WTC11 (cell line): ENCODE results near the gene KIF4B. TPM values are rescaled to one million over a fixed set of nuclear protein-coding genes. Genes with fewer than 3 reads are reported as not detected.
A peak's percentile ranks its signal among the peaks of the same experiment; 100 is the strongest.
"Not testable (repeated sequence)": the region's sequence is repeated elsewhere in the genome, so short reads cannot be mapped to it uniquely, and the experiment has no call there.

Experiments used
- ATAC-seq: fragments of 200-7000 bp; cut with Tn5 transposase; 2 replicates; pipeline ENCODE4 v1.10.0; 2021; ENCODE audit warnings: mild to moderate bottlenecking, moderate library complexity
- CTCF ChIA-PET: fragments of 300-600 bp; sonication (Branson Sonifier 250); formaldehyde crosslinking; loops from one replicate; lab custom pipeline; 2021; ENCODE audit warnings: antibody characterized with exemption; lab: Charles Lee
- POLR2A ChIA-PET: fragments of 350-600 bp; sonication (Branson Sonifier 250); formaldehyde crosslinking; loops from one replicate; lab custom pipeline; 2021; ENCODE audit warnings: antibody characterized with exemption; lab: Charles Lee
- DNase-seq: peaks from one replicate; pipeline ENCODE4 v3.0.0; 2021; ENCODE audit warnings: low spot score
- H3K27ac Mint-ChIP-seq: 2 replicates; pipeline ENCODE4 v1.8.0; 2021; ENCODE audit warnings: mixed read lengths
- H3K27me3 Mint-ChIP-seq: 2 replicates; pipeline ENCODE4 v1.8.0; 2021; ENCODE audit warnings: low read depth, mild to moderate bottlenecking, moderate library complexity, mixed read lengths
- H3K36me3 Mint-ChIP-seq: 2 replicates; pipeline ENCODE4 v1.8.0; 2021; ENCODE audit warnings: mixed read lengths
- H3K4me1 Mint-ChIP-seq: 2 replicates; pipeline ENCODE4 v1.8.0; 2022; ENCODE audit warnings: mixed read lengths
- H3K4me3 Mint-ChIP-seq: 2 replicates; pipeline ENCODE4 v1.8.0; 2021; ENCODE audit warnings: mild to moderate bottlenecking, moderate library complexity, mixed read lengths
- H3K9me3 Mint-ChIP-seq: 2 replicates; pipeline ENCODE4 v1.8.0; 2021; ENCODE audit warnings: mixed read lengths
- E2F5 ChIP-seq: sonication (generic); formaldehyde crosslinking; IDR thresholded peaks from 2 replicates; pipeline ENCODE4 v1.8.1; 2022; ENCODE audit warnings: mild to moderate bottlenecking, moderate library complexity, missing genetic modification reagents
- ERG ChIP-seq: fragments of 250-450 bp; sonication (Bioruptor Pico); IDR thresholded peaks from 2 replicates; pipeline ENCODE4 v1.8.0; 2021; ENCODE audit warnings: mild to moderate bottlenecking
- ESRRA ChIP-seq: sonication (generic); formaldehyde crosslinking; IDR thresholded peaks from 2 replicates; pipeline ENCODE4 v1.8.1; 2022; ENCODE audit warnings: mild to moderate bottlenecking, missing genetic modification reagents, borderline replicate concordance
- HMGA2 ChIP-seq: fragments of 250-450 bp; sonication (Bioruptor Pico); IDR thresholded peaks from 2 replicates; pipeline ENCODE4 v1.4.0; 2021; ENCODE audit warnings: mild to moderate bottlenecking, moderate library complexity
- NFYB ChIP-seq: sonication (generic); formaldehyde crosslinking; conservative IDR thresholded peaks from 2 replicates; pipeline ENCODE4 v1.8.0; 2022; ENCODE audit warnings: low read depth, missing genetic modification reagents
- PREB ChIP-seq: sonication (generic); formaldehyde crosslinking; IDR thresholded peaks from 2 replicates; pipeline ENCODE4 v1.8.1; 2022; ENCODE audit warnings: mild to moderate bottlenecking, missing genetic modification reagents, moderate library complexity, borderline replicate concordance
- RELA ChIP-seq: sonication (generic); formaldehyde crosslinking; IDR thresholded peaks from 2 replicates; pipeline ENCODE4 v1.8.1; 2022; ENCODE audit warnings: missing genetic modification reagents, mild to moderate bottlenecking, borderline replicate concordance
- total RNA-seq: library from RNA; stranded (reverse); gene quantifications from 3 replicates; pipeline ENCODE4 v1.2.3, GENCODE V29; 2021
- TF ChIP-seq, protein P1 (sequence below): fragments of 200-600 bp; IDR thresholded peaks from 2 replicates; pipeline ENCODE4 v1.8.0; 2022; ENCODE audit warnings: antibody characterized with exemption
- TF ChIP-seq, protein P2 (sequence below): sonication (generic); formaldehyde crosslinking; IDR thresholded peaks from 2 replicates; pipeline ENCODE4 v1.8.1; 2023; ENCODE audit warnings: mild to moderate bottlenecking, missing genetic modification reagents, moderate library complexity
- TF ChIP-seq, protein P3 (sequence below): sonication (generic); formaldehyde crosslinking; IDR thresholded peaks from 2 replicates; pipeline ENCODE4 v1.8.1; 2023; ENCODE audit warnings: mild to moderate bottlenecking, missing genetic modification reagents

KIF4B gene
- total RNA-seq, 1 experiment from 2014 or later = 0.09 TPM

GRCh38 chr5:154972476-154973080, 41.0 kb upstream of the KIF4B start:
- no peaks in the 10 kb centered on the region for H3K27me3 Mint-ChIP-seq
- H3K4me3 Mint-ChIP-seq = no peak overlapping the region

DNA sequence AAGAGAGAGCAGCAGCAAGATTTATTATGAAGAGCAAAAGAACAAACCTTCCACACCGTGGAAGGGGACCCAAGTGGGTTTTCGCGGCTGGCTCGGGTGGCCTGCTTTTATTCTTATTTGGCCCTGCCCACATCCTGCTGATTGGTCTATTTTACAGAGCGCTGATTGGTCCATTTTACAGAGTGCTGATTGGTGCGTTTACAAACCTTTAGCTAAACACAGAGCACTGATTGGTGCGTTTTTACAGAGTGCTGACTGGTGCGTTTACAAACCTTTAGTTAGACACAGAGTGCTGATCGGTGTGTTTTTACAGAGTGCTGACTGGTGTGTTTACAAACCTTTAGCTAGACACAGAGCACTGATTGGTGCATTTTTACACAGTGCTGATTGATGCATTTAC, 37.5 kb upstream of the KIF4B start:
- Mint-ChIP-seq H3K36me3 (peaks cover 15% of the 10 kb centered on the region), H3K9me3 (peaks cover 16% of the 10 kb centered on the region)
- H3K4me3 Mint-ChIP-seq, H3K4me1 Mint-ChIP-seq, H3K27ac Mint-ChIP-seq, ATAC-seq, POLR2A ChIA-PET, H3K27me3 Mint-ChIP-seq, DNase-seq: not testable (repeated sequence)
- CTCF ChIA-PET = interaction anchor here (1.3 kb wide), 1 partner anchor 28 kb away, joined by 5 read pairs; no protein-coding TSS in a partner anchor
- peak; percentile 47 for TF ChIP-seq NFYB (CRISPR knock-in tag)

More at GRCh38 chr5:154972476-154973080, 41.0 kb upstream of the KIF4B start:
- DNase-seq (peak; percentile 32), ATAC-seq (peak; percentile 75)
- H3K4me1 Mint-ChIP-seq = no peaks in the 10 kb centered on the region
- CTCF ChIA-PET = interaction anchor here (0.5 to 3.6 kb wide), 26 partner anchors 12 to 402 kb away, joined by 3 to 63 read pairs (median 4); partner anchors contain the start of gene GEMIN5
- peaks cover 15% of the 10 kb centered on the region for H3K36me3 Mint-ChIP-seq
- TF ChIP-seq, protein P1, sequence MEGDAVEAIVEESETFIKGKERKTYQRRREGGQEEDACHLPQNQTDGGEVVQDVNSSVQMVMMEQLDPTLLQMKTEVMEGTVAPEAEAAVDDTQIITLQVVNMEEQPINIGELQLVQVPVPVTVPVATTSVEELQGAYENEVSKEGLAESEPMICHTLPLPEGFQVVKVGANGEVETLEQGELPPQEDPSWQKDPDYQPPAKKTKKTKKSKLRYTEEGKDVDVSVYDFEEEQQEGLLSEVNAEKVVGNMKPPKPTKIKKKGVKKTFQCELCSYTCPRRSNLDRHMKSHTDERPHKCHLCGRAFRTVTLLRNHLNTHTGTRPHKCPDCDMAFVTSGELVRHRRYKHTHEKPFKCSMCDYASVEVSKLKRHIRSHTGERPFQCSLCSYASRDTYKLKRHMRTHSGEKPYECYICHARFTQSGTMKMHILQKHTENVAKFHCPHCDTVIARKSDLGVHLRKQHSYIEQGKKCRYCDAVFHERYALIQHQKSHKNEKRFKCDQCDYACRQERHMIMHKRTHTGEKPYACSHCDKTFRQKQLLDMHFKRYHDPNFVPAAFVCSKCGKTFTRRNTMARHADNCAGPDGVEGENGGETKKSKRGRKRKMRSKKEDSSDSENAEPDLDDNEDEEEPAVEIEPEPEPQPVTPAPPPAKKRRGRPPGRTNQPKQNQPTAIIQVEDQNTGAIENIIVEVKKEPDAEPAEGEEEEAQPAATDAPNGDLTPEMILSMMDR = peak; percentile 34; the same call in 1 of the 2 replicates
- TF ChIP-seq ESRRA (CRISPR knock-in tag) = no peak
- POLR2A ChIA-PET = no interaction called here
- H3K27ac Mint-ChIP-seq = no peak overlapping the region
- peaks cover 15% of the 10 kb centered on the region for H3K9me3 Mint-ChIP-seq

DNA sequence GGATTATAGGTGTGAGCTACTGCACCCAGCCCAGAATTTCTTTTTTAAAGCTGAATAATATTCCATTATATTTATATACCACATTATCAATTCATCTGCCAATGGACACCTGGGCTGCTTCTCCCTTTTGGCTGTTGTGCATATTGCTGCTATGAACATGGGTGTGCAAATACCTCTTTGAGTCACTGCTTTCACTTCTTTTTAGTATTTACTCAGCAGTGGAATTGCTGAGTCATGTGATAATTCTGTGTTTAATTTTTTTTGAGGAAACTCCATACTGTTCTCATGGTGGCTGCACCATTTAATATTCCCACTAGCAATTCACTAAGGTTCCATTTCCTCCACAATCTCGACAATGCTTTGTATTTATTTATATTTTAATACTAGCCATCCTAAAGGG, 36.1 kb upstream of the KIF4B start:
- TF ChIP-seq E2F5 (no peak), HMGA2 (CRISPR knock-in tag) (no peak), PREB (CRISPR knock-in tag) (no peak), ERG (no peak), RELA (CRISPR knock-in tag) (no peak)
- TF ChIP-seq, protein P2, sequence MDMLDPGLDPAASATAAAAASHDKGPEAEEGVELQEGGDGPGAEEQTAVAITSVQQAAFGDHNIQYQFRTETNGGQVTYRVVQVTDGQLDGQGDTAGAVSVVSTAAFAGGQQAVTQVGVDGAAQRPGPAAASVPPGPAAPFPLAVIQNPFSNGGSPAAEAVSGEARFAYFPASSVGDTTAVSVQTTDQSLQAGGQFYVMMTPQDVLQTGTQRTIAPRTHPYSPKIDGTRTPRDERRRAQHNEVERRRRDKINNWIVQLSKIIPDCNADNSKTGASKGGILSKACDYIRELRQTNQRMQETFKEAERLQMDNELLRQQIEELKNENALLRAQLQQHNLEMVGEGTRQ = no peak
- TF ChIP-seq, protein P3, sequence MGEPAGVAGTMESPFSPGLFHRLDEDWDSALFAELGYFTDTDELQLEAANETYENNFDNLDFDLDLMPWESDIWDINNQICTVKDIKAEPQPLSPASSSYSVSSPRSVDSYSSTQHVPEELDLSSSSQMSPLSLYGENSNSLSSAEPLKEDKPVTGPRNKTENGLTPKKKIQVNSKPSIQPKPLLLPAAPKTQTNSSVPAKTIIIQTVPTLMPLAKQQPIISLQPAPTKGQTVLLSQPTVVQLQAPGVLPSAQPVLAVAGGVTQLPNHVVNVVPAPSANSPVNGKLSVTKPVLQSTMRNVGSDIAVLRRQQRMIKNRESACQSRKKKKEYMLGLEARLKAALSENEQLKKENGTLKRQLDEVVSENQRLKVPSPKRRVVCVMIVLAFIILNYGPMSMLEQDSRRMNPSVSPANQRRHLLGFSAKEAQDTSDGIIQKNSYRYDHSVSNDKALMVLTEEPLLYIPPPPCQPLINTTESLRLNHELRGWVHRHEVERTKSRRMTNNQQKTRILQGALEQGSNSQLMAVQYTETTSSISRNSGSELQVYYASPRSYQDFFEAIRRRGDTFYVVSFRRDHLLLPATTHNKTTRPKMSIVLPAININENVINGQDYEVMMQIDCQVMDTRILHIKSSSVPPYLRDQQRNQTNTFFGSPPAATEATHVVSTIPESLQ (CRISPR knock-in tag) = no peak
- POLR2A ChIA-PET = no interaction called here
- peaks cover 23% of the 10 kb centered on the region for H3K9me3 Mint-ChIP-seq
- no peaks in the 10 kb centered on the region for H3K4me1 Mint-ChIP-seq
- ATAC-seq = no peak
- H3K4me3 Mint-ChIP-seq = no peak overlapping the region
- no peak for DNase-seq
- no peaks in the 10 kb centered on the region for H3K27me3 Mint-ChIP-seq
- peaks cover 18% of the 10 kb centered on the region for H3K36me3 Mint-ChIP-seq
- CTCF ChIA-PET = no interaction called here
- H3K27ac Mint-ChIP-seq = no peak overlapping the region

- H3K27me3 Mint-ChIP-seq, H3K4me3 Mint-ChIP-seq, ATAC-seq, H3K4me1 Mint-ChIP-seq, DNase-seq, H3K27ac Mint-ChIP-seq, CTCF ChIA-PET, POLR2A ChIA-PET: not testable (repeated sequence)
- peaks cover 18% of the 10 kb centered on the region for H3K36me3 Mint-ChIP-seq
- H3K9me3 Mint-ChIP-seq = peaks cover 26% of the 10 kb centered on the region
Measured at GRCh38 chr5:154978294-154978693, 35.3 kb upstream of the KIF4B start.
